ENCODE data around the gene CEBPA. TPM values are rescaled to one million over a fixed set of nuclear protein-coding genes. Genes with fewer than 3 reads are reported as not detected.
A peak's percentile ranks its signal among the peaks of the same experiment; 100 is the strongest.

Gene CEBPA
- total RNA-seq, 2 experiments from 2014 or later = 0.11 TPM; not detected in 1

DNA sequence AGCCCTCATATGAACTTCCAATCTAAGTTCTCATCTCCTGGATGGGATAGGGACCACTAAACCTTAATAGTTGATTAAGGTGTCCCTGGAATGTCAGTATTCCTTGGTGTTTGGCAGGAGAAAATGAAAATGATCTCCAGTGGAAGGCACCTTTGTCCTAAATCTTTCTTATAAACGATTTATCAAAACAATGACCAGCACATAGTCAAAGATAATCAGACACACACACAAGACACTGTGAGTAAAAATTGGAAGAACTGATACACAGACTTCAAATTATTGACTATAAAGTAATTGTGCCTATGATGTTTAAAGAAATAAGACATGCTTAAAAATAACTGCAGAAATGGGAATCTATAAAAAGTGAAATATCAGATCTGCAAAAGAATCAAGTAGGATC lies 13.7 kb downstream of the CEBPA start:
- H3K4me3 Mint-ChIP-seq = no peak overlapping the region
- ChIA-PET CTCF (interaction anchor here (1.5 kb wide), 1 partner anchor 8 kb away, joined by 3 read pairs; no protein-coding TSS in a partner anchor), POLR2A (interaction anchor here (0.5 kb wide), 1 partner anchor 141 kb away, joined by 3 read pairs; no protein-coding TSS in a partner anchor)
- H3K27ac Mint-ChIP-seq = no peak overlapping the region
- peaks cover 27% of the 10 kb centered on the region for H3K27me3 Mint-ChIP-seq (ENCODE audit: low read depth)
- peaks cover 13% of the 10 kb centered on the region for H3K36me3 Mint-ChIP-seq (ENCODE audit: low read depth)
- H3K4me1 Mint-ChIP-seq (ENCODE audit: low read depth) = peaks cover 19% of the 10 kb centered on the region
- DNase-seq (no peak), ATAC-seq (no peak)
- H3K9me3 Mint-ChIP-seq (ENCODE audit: insufficient read depth) = peaks cover 17% of the 10 kb centered on the region

DNA sequence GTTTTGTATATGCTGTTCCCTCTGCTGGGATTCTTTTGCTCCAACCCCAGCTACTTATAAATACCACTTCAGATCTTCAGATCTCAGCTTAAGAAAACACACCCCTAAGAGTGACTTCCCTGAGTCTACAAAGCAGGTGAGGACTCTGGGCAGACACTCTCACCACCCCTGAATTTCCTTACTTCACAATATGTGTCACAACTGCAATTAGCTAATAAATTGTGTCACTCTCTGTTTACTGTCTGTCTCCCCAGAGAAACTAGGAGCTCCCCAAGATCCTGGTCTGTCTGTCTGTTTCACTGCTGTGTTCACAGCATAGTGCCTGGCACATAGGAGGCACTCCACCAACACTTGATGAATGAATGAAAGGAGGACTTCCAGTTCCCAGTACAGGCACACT lies 14.4 kb downstream of the CEBPA start:
- H3K36me3 Mint-ChIP-seq (ENCODE audit: low read depth) = peaks cover 13% of the 10 kb centered on the region
- ATAC-seq = no peak
- H3K4me3 Mint-ChIP-seq = no peak overlapping the region
- peaks cover 20% of the 10 kb centered on the region for H3K27me3 Mint-ChIP-seq (ENCODE audit: low read depth)
- no peak for DNase-seq
- ChIA-PET POLR2A (interaction anchor here (0.5 kb wide), 1 partner anchor 140 kb away, joined by 3 read pairs; no protein-coding TSS in a partner anchor), CTCF (interaction anchor here (1.5 to 1.6 kb wide), 2 partner anchors 9 to 16 kb away, joined by 3 read pairs; no protein-coding TSS in a partner anchor)
- peak overlapping the region; percentile 48 for H3K27ac Mint-ChIP-seq
- peaks cover 19% of the 10 kb centered on the region for H3K4me1 Mint-ChIP-seq (ENCODE audit: low read depth)
- peaks cover 17% of the 10 kb centered on the region for H3K9me3 Mint-ChIP-seq (ENCODE audit: insufficient read depth)

DNA sequence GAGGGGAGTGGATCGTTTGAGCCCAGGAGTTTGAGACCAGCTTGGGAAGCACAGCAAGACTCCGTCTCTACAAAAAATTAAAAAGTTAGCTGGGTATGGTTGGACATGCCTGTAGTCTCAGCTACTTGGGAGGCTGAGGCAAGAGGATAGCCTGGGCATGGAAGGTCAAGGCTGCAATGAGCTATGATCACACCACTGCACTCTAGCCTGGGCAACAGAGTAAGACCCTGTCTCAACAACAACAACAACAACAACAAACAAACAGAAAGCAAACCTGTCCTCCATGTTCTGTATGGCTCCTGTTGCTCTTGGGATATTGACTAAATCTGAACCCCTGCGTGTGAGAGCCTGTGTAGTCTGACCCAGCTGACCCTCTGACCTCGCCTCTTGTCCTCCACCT lies 14.9 kb downstream of the CEBPA start:
- ATAC-seq (no peak), DNase-seq (no peak)
- Mint-ChIP-seq H3K4me1 (ENCODE audit: low read depth) (peaks cover 19% of the 10 kb centered on the region), H3K9me3 (ENCODE audit: insufficient read depth) (peaks cover 17% of the 10 kb centered on the region), H3K36me3 (ENCODE audit: low read depth) (peaks cover 13% of the 10 kb centered on the region), H3K27me3 (ENCODE audit: low read depth) (peaks cover 19% of the 10 kb centered on the region), H3K27ac (peak overlapping the region; percentile 74), H3K4me3 (no peak overlapping the region)
- ChIA-PET CTCF (interaction anchor here (1.5 to 1.6 kb wide), 2 partner anchors 9 to 16 kb away, joined by 3 read pairs; no protein-coding TSS in a partner anchor), POLR2A (no interaction called here)

DNA sequence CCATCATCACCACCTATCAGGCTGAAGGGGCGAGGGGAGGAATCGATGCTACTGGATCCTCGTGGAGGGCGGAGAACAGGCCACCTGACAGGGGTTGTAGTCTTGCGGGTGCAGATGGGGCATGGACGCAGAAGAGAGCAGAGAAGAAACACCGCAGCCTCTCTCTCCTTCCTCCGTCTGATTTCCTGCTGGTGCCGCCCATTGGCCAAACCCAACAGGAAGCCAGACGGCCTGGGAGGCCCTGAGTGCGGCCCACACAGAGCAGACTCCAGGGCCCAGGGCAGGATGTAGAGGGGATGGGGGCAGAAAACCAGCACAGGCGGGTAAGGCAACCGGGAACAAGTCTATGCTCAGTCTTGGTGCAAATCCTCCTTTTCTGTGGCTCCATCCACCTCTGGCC lies 15.4 kb downstream of the CEBPA start:
- ChIA-PET CTCF (interaction anchor here (1.6 kb wide), 1 partner anchor 17 kb away, joined by 3 read pairs; no protein-coding TSS in a partner anchor), POLR2A (no interaction called here)
- Mint-ChIP-seq H3K4me3 (no peak overlapping the region), H3K36me3 (ENCODE audit: low read depth) (peaks cover 13% of the 10 kb centered on the region), H3K9me3 (ENCODE audit: insufficient read depth) (peaks cover 17% of the 10 kb centered on the region), H3K27me3 (ENCODE audit: low read depth) (peaks cover 19% of the 10 kb centered on the region), H3K4me1 (ENCODE audit: low read depth) (peaks cover 19% of the 10 kb centered on the region), H3K27ac (peak overlapping the region; percentile 74)
- peak; percentile 76 for ATAC-seq
- peak; percentile 69 for DNase-seq

DNA sequence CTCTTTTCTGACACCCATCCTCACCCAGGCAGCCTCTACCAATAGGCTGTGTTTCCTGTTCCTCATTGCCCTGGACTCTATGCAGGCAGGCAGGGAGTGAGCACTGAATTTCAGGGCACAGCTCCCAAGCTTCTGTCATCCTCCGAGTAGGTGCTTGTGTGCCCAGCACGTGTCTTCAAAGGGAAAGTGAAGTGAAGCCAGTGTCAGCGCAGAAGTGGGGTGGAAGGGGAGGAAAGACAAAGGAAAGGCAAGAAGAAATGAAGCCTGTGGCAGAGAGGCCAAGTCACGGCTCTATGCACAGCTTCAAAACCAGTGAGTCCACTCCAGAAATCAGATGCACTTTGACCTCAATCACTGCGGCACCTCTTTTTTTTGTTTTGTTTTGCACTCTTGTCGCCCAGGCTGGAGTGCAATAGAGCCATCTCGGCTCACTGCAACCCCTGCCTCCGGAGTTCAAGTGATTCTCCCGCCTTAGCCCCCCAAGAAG lies 16.9 kb downstream of the CEBPA start:
- ATAC-seq = no peak
- peaks cover 13% of the 10 kb centered on the region for H3K36me3 Mint-ChIP-seq (ENCODE audit: low read depth)
- H3K9me3 Mint-ChIP-seq (ENCODE audit: insufficient read depth) = peaks cover 17% of the 10 kb centered on the region
- POLR2A ChIA-PET = no interaction called here
- no peak overlapping the region for H3K4me3 Mint-ChIP-seq
- peaks cover 21% of the 10 kb centered on the region for H3K27me3 Mint-ChIP-seq (ENCODE audit: low read depth)
- CTCF ChIA-PET = no interaction called here
- DNase-seq = no peak
- H3K4me1 Mint-ChIP-seq (ENCODE audit: low read depth) = peaks cover 23% of the 10 kb centered on the region
- H3K27ac Mint-ChIP-seq = no peak overlapping the region

DNA sequence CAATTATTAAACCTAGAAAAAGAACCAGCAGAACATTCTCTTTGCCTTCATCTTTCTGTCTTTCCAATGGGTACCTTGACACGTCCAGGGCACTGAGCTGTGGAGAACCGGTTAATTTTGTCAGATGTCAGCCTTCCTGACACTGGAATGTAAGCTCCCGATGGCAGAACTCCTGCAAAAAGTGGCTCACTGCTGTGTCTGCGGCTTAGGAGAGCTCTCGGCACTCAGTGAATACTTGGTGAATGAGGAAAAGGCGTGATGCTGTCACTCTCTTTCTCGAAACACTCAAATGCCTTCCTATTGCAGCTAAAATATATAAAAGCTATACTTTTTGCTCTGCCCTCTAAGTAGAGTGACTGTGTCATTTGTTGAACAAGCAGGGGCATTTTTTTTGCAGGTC lies 17.6 kb downstream of the CEBPA start:
- Mint-ChIP-seq H3K27ac (no peak overlapping the region), H3K9me3 (ENCODE audit: insufficient read depth) (peaks cover 17% of the 10 kb centered on the region), H3K4me3 (no peak overlapping the region), H3K36me3 (ENCODE audit: low read depth) (peaks cover 13% of the 10 kb centered on the region), H3K27me3 (ENCODE audit: low read depth) (peaks cover 24% of the 10 kb centered on the region), H3K4me1 (ENCODE audit: low read depth) (peaks cover 31% of the 10 kb centered on the region)
- ChIA-PET CTCF (interaction anchor here (0.8 to 0.9 kb wide), 2 partner anchors 89 to 100 kb away, joined by 3 read pairs; partner anchors contain the start of gene CEBPG), POLR2A (no interaction called here)
- DNase-seq (no peak), ATAC-seq (no peak)

DNA sequence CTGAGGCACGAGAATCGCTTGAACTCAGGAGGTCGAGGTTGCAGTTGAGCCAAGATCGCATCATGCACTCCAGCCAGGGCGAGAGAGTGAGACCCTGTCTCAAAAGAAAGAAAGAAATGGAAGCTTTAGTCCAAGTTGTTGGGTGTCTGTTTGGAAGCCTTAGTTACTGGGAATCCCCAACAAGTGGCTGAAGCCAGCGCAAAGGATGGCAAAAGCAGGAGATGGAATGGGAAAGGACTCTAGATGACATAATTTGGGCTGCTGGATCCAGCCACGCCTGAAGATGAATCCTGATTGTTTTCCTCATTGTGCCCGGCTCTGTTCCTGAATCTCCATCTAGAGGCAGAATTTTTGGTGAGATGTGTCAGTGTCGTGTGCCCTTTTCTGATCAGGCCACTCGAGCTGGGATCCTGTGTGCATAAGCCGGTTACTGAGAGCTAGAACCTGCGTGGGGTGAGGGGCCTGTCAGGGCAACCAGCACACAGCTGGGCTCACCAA lies 18.1 kb downstream of the CEBPA start:
- Mint-ChIP-seq H3K9me3 (ENCODE audit: insufficient read depth) (peaks cover 17% of the 10 kb centered on the region), H3K4me1 (ENCODE audit: low read depth) (peaks cover 32% of the 10 kb centered on the region), H3K36me3 (ENCODE audit: low read depth) (peaks cover 13% of the 10 kb centered on the region), H3K27ac (no peak overlapping the region), H3K27me3 (ENCODE audit: low read depth) (peaks cover 20% of the 10 kb centered on the region), H3K4me3 (no peak overlapping the region)
- DNase-seq (no peak), ATAC-seq (no peak)
- ChIA-PET POLR2A (no interaction called here), CTCF (interaction anchor here (0.8 to 0.9 kb wide), 2 partner anchors 89 to 99 kb away, joined by 3 read pairs; partner anchors contain the start of gene CEBPG)

DNA sequence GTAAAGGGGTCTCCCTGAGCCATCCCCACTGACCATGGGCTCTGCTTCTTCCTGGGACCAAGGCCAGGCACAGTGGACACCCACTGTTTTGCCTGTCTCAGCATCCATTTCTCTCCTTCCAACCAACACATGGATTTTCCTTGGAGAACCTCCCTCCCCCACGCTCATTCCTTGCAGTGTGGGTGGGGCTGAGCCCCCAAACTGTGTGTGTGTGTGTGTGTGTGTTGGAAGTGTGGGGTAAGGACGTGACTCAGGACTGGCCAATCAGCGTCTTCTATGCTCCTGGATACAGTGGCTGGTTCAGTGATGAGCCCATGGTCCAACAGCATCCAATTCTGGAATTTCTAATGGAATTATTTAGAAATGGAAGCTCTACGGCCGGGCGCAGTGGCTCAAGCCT lies 18.7 kb downstream of the CEBPA start:
- Mint-ChIP-seq H3K4me3 (no peak overlapping the region), H3K4me1 (ENCODE audit: low read depth) (peaks cover 32% of the 10 kb centered on the region), H3K36me3 (ENCODE audit: low read depth) (peaks cover 8% of the 10 kb centered on the region), H3K27ac (no peak overlapping the region), H3K9me3 (ENCODE audit: insufficient read depth) (peaks cover 12% of the 10 kb centered on the region), H3K27me3 (ENCODE audit: low read depth) (peaks cover 17% of the 10 kb centered on the region)
- CTCF ChIA-PET = no interaction called here
- no peak for DNase-seq
- ATAC-seq = no peak
- POLR2A ChIA-PET = no interaction called here

DNA sequence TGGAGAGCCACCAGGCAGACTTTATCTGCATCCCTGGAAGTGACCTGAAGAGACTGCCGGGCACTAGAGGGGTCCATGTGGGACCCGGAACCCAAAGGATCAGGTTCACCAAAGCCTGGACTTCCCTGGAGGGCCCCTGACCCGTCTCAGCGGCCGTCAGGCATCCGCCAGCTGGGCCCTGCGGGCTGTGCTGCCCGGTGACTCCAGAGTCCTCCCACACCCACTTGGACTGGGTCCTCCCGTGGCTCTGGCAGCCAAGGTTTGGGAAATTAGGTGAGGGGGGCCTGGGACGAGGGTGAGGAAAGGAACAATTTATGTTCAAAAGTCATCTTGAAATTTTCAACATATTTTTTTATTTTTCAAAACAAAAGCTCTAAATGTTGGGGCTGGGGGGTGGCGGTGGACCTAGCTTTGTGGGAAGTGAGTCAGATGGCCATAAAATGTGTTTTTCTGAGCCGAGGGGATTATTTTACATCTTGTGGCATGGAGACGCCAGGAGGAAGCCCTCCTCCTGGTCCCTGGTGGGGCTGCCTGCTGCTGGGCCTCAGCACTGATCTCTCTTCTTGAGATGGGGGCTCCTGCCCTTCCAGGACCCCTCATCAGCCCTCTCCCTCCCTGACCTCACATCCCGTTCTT lies 20.2 kb downstream of the CEBPA start:
- ATAC-seq = no peak
- Mint-ChIP-seq H3K9me3 (ENCODE audit: insufficient read depth) (no peaks in the 10 kb centered on the region), H3K27me3 (ENCODE audit: low read depth) (peaks cover 11% of the 10 kb centered on the region), H3K27ac (no peak overlapping the region), H3K36me3 (ENCODE audit: low read depth) (no peaks in the 10 kb centered on the region), H3K4me3 (no peak overlapping the region), H3K4me1 (ENCODE audit: low read depth) (peaks cover 22% of the 10 kb centered on the region)
- ChIA-PET CTCF (no interaction called here), POLR2A (no interaction called here)
- DNase-seq = no peak

DNA sequence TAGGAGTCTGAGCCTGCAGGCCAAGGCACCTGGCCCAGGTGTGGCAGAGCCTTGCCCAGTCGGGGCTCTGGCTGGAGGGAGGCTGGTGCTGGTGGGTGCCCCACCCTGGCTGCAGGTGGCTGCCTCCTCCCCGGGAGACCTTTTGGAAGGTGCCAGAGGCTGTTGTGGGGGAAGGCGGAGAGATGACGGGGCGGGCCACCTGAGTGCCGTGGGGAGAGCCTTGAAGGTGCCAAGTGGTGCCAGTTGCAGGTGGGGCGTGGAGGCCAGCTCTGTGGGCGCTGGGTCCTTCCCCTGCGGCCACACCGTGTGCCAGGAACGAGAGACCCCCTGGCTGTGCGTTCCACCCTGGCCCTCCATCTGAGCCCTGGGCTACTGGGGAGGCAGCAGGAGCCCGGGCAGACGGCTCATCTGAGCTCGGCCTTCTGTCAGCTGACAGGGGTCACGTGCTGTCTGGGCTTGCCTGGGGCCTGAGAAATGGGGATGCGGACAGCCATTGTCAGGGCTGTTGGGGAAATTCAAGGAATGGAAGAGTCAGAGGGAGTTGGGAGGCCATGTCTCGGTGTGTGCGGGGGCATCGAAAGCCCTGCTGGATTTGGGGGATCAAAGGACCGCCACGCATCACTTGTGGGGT lies 20.9 kb downstream of the CEBPA start:
- CTCF ChIA-PET = no interaction called here
- Mint-ChIP-seq H3K27ac (no peak overlapping the region), H3K9me3 (ENCODE audit: insufficient read depth) (no peaks in the 10 kb centered on the region), H3K4me1 (ENCODE audit: low read depth) (peaks cover 14% of the 10 kb centered on the region), H3K4me3 (no peak overlapping the region), H3K27me3 (ENCODE audit: low read depth) (peaks cover 11% of the 10 kb centered on the region), H3K36me3 (ENCODE audit: low read depth) (no peaks in the 10 kb centered on the region)
- DNase-seq (no peak), ATAC-seq (no peak)
- POLR2A ChIA-PET = interaction anchor here (1.3 kb wide), 1 partner anchor 92 kb away, joined by 7 read pairs; the partner anchor contains the start of gene CEBPG

DNA sequence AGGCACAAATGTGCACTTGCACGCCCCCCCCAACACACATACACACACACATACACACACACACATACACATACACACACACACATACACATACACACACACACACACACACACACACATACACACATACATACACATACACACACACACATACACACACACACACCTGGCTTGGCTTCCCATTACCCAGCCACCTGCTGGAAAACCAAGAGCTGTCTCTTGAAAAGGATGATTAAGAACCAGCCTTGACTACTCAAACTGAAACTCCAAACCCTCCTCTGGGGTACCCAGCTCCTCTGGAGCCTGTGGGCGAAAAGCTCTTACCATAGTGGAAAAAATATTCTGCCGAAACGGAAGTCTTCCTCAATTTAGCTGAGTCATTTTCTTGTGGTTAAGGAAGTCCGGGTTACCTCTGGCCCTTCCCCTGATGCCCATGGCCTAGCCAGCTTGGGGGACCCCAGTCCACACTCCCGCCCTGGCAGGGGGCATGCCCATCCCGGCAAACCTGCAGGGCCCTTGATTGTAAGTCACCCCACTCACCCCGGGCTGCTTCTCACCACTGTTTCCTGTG lies 21.9 kb downstream of the CEBPA start:
- peaks cover 13% of the 10 kb centered on the region for H3K4me1 Mint-ChIP-seq (ENCODE audit: low read depth)
- CTCF ChIA-PET = interaction anchor here (1.1 kb wide), 1 partner anchor 45 kb away, joined by 4 read pairs; no protein-coding TSS in a partner anchor
- DNase-seq = peak; percentile 44
- H3K9me3 Mint-ChIP-seq (ENCODE audit: insufficient read depth) = no peaks in the 10 kb centered on the region
- H3K27ac Mint-ChIP-seq = peak overlapping the region; percentile 79
- POLR2A ChIA-PET = interaction anchor here (0.6 to 1.3 kb wide), 3 partner anchors 19 to 119 kb away, joined by 3 to 7 read pairs (median 3); partner anchors contain the start of gene CEBPG
- no peaks in the 10 kb centered on the region for H3K36me3 Mint-ChIP-seq (ENCODE audit: low read depth)
- no peak overlapping the region for H3K4me3 Mint-ChIP-seq
- ATAC-seq = peak; percentile 71
- peaks cover 11% of the 10 kb centered on the region for H3K27me3 Mint-ChIP-seq (ENCODE audit: low read depth)
